Central memory CD4-positive, alpha-beta T cell (primary cell): ENCODE results near the gene FBN2.

ENCODE experiments used
- DNase-seq: peaks from one replicate; pipeline ENCODE4 v3.0.0; 2022
- total RNA-seq, 3 experiments: gene quantifications; one replicate each; lab custom pipeline; 2026; lab: John Stamatoyannopoulos, UW

FBN2 gene
- 0 to 0.04 (median 0) reads per million in 3 experiments for total RNA-seq

DNA sequence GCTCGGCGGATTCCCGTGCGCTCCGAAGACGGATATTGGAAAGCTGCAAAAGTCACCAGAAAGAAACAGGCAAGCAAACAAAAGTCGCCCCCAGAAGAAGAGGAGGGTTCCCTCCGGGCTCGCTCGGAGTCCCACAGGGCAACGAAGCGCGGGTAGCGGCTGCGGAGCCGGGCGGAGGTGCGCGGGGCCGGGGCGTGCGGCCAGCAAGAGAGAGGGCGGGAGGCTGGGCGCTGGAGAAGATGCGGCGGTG, at the start of gene FBN2:
Gene FBN2, minus strand, starts transcription at position 246 of the 250 bp plus-strand sequence. CDS start 642 bp downstream, outside the sequence.
- DNase-seq = no peak

DNA sequence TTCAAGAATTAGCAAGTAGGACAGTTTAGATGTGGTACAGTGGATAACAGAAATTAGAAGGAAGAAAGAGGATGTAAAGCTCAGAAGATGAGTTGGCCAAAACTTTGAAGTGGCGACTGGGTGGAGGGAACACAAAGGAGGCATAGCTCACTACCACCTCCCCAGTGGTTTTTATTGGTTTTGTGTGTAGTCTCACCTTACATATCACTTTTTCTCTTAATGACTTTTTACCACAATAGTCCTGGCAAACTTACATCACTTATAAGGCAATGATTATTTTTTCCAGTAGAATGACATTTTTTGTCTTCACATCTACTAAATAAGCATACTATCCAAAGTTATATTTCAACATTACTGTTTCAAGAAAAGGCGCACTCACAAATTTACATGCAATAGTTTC, 49.2 kb upstream of the FBN2 start:
- no peak for DNase-seq

DNA sequence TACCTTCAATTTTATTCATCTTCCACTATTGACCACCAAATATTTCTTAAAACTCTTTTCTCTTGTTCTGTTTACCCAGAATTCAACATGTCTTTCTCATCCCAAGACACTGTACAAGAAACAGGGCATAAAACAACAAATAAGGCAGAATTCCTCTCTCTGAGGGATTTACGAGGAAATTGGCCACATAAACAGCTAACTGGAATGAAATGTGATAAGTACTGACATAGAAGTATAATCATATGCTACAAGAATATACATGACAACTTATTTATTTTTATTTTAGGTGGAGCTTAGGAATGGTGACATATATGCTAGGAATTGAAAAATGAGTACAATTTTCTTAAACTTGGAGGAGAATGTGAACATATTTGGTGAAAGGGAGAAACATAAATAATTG, 48.8 kb upstream of the FBN2 start:
- no peak for DNase-seq

DNA sequence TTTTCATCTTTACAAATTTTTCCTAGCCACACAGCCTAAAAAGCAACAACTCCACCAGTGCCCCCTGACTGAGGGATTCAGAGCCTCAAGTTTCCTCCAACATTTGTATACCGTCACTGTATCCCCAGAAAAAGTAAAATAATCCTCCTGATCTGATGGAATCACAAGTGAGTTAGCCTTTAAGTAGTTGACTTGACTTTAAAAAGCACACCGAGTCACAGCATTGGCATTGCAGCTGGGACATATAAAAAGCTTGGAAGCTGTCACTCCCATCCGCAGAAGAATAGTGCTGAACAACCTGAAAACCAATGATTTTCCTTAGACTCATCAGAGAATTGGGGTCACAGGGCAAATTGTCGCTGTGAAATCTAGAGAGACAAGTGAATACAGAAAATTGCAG, 41.6 kb upstream of the FBN2 start:
- no peak for DNase-seq

DNA sequence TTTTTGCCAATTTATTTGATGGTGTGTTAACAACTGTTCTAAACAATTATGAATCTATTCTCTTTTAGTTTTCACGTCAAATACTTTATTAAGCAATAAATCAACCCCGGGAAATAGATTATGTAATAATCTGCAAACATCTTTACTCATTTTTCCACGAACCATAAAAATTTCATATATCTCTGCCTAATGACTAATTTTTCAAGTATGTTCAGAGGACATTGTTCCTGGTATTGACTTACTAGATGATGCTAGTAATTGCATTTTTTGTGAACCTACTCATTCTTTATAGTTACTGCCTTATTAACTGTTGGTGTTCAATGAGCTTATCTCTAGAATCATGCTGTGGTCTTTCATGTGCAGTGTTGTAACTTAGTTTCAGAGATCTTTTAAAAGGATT, 41.0 kb upstream of the FBN2 start:
- no peak for DNase-seq

DNA sequence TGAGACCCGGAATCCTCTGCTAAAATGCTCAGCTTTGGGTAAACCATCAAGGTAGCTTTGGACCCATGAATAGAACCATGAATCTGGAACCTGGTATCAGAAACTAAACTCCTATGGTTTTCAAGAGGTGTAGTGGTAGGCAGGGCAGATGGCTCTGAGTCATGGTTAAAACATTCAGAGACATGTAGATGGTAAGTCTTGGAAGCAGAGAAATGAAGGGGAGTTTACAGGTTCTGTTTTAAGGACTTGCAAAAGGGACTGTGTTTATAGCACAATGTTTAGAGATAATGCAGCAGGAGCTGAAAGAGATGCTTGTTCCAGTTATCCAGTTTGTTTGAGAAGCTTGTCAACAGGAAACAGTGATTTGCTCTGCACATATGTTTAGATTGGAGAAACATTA, 36.0 kb upstream of the FBN2 start:
- no peak for DNase-seq

DNA sequence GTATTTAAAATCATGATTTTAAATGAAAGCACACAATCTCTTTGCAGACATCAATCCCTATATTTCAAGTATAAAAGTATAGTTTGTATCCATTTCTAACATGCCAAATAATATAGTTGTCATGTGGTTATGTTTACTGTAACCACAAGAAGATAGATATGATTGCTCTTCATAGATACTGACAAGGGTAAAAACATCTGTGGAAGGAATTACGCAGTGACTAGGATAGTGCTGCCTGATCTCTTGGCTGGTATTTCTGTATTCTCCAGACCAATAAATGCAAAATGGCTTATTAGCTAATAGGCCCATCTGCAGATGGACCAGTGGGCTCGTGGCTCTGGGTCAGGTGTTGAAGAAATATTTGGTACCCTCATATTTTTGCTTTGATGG, 34.9 kb upstream of the FBN2 start:
- DNase-seq = no peak

DNA sequence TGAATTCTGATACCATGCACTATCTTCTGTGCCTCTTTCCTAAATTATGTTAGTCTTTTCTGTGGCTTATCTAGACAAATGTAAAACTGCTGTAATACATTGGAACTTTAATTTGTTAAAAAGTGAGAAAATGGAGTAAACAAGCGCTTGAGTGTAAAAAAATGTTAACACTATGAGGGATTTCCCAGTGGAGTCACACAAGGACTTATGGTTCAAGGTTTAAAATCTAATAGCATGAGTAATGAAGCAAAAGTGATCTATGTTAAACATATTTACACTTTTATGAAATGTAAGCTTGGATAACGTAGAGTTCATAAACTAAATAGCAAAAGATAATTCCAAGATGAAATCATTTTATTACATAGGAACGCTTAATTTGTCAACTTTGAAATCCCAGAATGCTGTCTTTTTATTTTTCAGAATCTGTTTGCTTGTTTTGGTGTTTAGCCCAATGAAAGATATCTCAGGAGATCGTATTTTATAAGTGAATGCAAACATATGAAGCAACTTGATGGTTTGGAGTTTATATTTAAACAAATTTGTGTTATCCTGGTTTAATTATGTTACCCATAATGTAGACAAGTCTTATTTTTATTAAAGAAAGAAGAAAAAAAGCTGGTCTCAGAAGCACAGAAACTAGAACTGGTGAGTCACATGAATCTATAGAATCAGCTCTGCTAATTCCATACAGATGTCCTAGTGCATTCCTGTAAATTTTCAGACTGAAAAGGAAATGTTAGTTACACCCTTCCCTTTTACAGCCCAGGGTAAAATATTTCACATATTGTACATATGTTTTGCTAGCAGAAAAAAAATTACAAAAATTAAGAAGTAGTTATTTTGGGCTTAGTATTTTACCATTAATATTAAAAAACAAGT, 34.2 kb upstream of the FBN2 start:
- DNase-seq = no peak

DNA sequence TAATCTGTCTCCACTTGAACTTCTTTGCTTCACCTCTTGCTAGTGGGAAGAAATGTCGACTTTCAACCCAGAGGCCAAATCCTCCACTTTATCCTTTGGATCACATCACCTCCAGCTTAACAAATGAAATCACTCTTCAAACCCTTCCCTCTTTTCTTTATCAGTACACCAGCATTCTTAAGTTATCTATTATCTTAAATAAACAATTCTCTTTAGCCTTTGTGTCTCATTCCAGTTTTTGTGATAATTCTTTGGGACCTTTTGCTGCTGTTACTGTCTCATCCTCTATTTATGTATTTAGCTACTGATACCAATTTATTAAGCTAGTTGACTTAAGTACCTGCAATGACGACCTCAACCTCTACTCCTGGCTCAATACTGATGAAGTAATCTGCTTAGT, 28.1 kb upstream of the FBN2 start:
- no peak for DNase-seq

DNA sequence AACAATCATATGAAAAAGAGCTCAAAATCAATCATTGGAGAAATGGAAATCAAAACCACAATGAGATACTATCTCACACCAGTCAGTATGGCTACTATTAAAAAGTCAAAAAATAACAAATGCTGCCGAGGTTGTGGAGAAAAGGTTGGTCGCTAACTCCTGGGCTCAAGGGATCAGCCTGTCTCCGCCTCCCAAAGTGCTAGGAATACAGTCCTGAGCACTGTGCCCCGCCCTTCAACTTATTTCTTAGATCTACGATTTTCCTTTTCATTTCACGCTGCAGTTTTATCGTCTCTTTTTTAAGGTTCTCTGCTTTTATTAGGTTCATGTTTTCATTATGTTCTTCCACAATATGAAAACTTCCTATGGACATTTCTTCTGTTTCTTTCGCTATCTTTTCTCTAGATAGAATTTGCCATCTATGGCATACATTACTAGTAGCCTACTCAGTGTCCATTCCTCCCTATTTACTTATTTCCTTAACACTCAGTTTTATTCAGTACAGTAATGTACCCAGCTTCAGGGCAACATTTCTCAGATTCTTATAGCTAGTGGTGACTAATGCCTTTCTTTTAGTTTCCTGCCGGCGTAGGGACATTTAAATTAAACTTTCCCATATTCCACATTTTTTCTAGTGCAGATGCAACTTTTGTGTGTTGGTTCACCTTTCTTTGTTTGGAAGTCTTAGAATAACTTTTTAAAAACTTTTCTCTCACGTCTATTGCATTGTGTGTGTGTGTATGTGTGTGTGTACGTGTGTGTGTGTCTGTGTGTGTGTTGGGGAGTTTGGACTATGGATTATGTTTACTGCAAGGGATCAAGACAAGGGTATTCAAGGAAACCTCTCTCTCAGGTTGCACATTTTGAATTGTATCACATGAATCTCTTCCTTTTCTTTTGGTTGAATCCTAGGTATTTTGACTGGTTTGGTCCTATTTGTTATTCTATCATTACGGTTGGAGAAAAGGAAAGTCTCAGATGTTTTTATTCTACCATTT, 21.6 kb upstream of the FBN2 start:
- no peak for DNase-seq

DNA sequence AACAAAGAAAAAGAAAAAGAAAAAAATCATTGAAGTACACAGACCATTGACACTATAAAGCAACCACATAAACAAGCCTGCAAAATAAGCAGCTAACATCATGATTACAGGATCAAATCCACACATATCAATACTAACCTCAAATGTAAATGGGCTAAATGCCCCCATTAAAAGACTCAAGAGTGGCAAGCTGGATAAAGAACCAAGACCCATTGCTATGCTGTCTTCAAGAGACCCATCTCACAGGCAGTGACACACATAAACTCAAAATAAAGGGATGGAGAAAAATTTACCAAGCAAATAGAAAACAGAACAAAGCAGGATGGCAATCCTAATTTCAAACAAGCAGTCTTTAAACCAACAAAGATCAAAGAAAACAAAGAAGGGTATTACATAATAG, 15.7 kb upstream of the FBN2 start:
- DNase-seq = no peak

DNA sequence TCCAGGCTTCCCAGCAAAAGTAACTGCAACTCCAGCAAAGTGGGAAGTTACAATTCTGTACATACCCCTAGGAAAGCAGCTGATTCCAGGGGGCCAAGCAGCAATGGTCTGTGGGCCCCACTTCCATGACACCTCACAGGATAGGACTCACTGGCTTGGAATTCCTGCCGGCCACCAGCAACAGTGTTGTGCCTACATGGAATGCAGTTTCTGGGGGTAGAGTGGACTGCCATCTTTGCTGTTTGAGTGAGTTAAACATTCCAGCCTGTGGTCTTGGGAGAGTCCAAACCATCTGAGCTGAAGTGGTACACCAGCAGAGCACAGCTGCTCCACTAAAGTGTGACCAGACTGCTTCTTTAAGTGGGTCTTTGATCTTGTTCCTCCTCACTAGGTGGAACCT, 13.4 kb upstream of the FBN2 start:
- no peak for DNase-seq

DNA sequence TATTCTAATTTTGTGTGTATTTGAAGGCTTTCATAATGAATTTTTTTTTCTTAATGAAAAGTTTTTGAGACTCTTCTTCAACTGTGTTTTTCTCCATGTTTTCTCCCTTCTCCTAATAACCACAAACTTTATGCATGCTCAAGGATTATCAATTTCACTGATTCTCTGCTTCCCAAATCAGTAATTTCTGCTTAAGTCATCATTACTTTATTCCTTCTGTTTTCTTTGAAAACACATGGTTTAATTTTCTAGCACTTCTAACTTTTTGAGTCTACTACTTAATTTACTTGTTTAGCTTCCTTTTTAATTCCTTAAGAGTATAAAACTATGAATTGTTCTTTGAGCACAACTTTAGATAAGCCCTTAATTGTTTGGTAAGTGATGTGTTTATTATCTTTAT, 11.5 kb upstream of the FBN2 start:
- DNase-seq = no peak

DNA sequence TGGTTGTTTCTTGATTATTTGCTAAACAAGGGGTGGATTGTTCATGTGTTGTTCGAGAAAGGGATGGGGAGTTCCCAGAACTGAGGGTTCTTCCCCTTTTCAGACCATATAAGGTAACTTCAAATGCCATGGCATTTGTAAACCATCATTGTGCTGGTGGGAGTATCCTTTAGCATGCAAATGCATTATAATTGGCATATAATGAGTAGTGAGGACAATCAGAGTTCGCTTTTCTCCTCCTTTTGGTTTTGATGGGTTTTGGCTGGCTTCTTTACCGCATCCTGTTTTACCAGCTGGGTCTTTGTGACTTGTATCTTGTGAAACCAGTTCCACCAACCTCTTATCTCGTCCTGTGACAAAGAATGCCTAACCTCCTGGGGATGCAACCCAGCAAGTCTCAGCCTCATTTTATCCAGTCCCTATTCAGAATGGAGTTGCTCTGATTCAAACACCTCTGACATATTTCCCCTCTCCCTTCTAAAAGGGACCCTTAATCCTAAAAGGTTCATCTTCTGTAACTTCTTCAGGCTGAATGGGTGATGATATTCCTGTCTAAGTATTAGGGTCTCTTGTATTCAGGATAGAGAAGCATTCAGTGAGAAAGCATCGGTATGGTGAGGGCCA, 8.7 kb upstream of the FBN2 start:
- no peak for DNase-seq

DNA sequence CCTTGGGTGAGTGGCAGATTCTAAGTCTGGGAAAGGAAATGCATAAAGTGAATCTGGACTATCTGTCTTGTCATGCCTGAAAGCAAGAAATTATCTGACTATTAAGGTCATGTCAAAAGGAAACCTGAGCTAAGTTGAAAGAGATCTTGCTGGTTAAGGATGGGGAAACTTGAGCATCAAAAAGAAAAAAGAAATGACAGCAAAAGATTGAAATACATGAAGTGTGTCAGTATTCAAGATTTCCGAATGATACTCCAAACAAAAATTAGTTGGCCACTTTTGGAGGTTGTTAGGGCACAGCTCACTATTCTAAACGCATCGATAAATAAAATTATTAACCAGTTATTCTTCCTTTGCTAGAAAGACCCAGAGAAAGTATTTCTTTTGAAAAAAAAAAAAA, 3.3 kb upstream of the FBN2 start:
- DNase-seq = no peak

DNA sequence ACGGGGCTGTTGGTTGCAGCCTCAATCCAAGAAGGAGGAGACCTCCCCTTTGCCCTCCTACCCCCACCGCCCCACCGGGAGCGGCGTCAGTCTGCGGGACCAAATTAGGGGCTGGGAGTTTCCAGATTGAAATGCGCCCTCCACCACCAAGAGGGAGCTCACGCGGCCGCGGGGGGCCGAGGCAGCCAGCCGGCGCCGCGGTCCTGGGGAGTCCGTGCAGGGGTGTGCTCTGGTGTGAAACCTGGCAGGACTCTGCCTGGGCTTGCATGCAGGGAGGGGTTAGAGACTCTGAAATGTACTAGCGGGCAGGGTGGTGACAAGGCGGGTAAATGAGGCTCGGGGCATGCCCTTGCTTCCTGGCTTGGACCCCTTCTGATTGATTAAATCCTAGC, 989 bp upstream of the FBN2 start:
- no peak for DNase-seq

DNA sequence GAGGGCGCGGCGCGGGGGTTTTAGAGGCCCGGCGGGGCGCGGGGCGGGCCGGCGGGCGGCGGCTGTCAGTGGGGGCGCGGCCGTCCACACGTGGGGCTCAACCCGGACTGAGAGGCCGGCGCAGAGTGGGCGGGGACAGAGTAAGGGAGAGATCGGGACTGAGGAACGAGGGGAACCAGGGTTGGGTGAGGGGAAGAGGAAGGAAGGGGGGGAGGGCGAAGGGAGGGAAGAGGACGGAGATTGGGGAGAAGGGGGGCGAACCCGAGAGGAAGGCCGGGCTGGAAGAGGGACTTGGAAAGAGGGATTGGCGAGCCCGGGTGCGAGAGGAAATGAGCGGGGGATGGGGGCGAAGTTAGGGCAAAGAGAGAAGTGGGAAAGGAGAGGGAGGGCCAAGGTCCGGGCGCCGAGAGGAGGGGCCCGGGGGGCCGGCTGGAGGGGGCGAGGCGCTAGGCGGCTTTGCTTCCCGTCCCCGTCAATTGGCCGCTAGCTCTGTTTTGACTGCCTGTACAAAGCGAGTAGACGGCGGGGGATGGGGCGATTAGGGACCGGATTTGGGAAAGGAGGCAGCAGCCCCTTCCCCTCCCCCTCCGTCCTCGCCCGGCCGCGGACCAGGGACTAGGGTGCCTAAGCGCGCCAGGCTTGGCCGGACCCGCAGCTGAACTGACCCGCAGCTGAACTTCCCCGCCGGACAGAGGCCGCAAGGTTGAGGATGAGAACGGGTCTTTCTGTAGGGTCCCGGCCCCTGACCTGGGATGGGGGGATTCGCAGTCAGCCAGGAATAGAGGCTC, 399 bp upstream of the FBN2 start:
- no peak for DNase-seq

DNA sequence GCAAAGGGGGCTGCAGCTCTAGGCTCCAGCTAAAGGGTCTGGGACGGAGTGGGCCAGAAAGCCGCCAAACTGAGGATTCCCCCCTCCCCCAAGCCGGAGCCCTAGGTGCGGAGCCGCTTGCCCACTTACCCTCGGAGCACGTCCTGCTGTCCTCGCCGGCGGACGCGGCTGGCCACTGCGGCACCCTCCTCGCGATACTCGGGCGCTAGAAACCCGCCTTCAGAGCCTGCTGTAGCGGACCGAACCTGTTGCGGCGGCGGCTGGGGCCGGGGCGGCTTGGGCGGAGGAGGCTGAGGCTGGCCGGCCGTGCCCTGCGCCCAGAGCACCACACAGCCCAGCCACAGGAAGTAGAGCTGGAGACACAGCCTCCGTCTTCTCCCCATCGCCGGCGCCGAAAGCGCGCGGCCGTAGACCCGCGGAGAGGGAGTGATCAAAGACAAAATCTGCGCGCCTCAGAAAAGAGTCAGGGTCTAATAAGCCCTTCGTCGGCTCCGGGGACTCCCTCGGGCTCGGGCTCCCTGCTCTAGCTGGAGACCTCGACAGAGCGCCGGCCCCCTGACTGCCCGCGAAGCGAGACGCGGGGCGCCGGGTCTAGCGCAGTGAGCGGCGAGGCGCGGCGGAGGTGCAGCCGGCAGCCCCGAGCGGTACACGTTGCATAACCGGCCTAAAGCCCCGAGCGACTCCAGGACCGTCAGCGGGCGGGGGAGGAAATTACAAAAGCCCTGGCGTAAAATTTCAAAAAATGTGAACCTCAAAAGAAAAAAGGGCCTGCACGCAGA, 635 bp downstream of the FBN2 start:
- DNase-seq = no peak

DNA sequence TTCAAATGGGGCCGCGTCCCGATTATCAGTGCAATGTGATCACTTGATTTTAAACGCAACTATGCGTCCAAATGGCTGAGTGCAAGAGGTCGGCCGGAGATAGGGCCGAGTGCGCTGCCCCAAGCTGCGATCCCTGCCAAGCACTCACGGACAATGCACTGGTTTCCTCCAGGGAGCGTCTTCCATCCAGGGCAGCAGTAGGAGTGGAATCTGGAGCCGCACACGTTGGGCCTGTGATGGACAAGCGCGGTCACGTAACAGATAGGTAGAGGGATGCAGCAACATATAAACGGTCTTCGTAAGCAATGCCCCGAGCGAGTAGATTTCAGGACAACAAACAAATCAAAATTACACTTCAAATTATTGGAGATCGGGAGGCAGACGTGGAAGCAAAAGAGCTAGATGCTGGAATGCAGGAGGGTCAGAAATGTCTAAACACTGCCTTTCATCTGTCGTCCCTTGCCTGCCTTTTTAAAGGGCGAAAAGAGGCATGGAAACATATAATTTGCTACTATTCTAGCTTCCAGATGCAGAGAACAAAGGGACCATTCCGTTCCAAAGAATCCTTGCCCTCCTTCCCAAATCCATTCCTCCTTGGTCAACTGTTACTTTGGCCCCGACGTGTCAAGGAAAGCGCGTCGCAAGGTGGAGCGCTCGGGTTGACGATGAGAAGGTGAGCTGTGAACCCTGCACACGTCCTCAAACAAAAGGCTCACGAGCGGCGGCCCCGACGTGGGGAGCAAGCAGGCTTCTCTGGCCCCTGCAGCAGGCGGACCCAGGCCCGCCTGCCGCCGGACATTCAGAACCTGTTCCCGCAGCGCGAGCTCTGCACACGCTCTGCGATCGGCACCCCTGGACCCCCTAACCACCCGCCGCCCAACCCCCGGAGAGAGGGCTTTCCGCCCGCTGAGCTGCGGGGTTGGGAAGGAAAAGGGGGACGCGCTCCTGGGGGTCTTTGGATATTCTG, 1.5 kb downstream of the FBN2 start:
- DNase-seq = no peak

DNA sequence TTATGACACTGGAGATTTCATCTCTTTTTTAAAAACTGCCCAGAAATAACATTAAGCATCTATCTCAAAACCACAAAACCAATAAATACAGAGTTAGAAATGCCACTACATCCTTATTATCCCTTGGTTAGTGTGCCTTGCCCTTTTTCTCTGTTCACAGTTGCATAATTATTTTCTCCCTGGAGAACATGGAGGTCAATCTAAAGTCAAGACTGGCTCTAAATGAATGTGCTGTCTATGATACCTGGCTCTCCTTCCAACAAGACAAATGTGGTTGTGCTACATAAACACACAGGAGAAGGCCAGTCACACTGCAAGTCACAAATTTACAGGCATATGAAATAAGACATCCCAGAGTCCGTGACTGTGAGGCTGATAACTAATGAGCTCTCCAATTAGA, 2.8 kb downstream of the FBN2 start:
- DNase-seq = no peak

DNA sequence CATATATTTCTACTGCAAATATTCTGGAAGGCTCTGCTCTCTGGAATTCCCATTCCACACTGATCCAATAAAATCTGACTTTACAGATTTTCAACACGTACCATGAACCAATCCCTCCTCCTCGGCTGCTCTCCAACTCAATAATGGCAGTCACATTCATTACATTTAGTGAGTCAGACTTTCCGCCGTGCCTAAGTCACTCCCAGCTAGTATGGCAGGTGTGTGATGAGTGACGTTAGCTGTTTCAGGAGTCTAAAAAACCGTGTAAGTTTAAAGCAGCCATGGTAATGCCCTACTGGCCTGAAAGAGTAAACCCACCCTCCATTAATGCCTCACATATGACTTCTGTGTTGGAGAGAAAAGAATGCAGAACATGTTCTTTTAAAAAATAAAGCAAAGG, 3.3 kb downstream of the FBN2 start:
- DNase-seq = no peak
